DMS153 (cell line): Measurements from ENCODE around the gene DNAAF5.

Experiments
- DNase-seq: peaks from one replicate; lab custom pipeline; 2025; lab: John Stamatoyannopoulos, UW

DNAAF5 gene

GRCh38 chr7:707296-708000 is 19.1 kb upstream of the DNAAF5 start:
- no peak for DNase-seq

GRCh38 chr7:710161-710560 is 16.3 kb upstream of the DNAAF5 start:
- no peak for DNase-seq

- no peak for DNase-seq
These were observed 15.2 kb upstream of the DNAAF5 start for GRCh38 chr7:711093-711921.

- DNase-seq: no peak
These were observed 14.5 kb upstream of the DNAAF5 start for GRCh38 chr7:711922-712380.

- no peak for DNase-seq
These were observed 13.9 kb upstream of the DNAAF5 start for GRCh38 chr7:712381-713138.

- no peak for DNase-seq
These were observed 13.4 kb upstream of the DNAAF5 start for GRCh38 chr7:713139-713457.

GRCh38 chr7:713488-714230 is 12.8 kb upstream of the DNAAF5 start:
- DNase-seq: no peak

- DNase-seq: no peak
These were observed 12.2 kb upstream of the DNAAF5 start for GRCh38 chr7:714251-714671.

GRCh38 chr7:716222-716621 is 10.3 kb upstream of the DNAAF5 start:
- DNase-seq: no peak

- DNase-seq: no peak
These were observed 9.9 kb upstream of the DNAAF5 start for GRCh38 chr7:716636-717035.

GRCh38 chr7:721619-722248 is 4.8 kb upstream of the DNAAF5 start:
- DNase-seq: no peak

GRCh38 chr7:723541-723940 is 3.0 kb upstream of the DNAAF5 start:
- DNase-seq: no peak

- no peak for DNase-seq
These were observed 2.2 kb upstream of the DNAAF5 start for GRCh38 chr7:724298-724697.

- DNase-seq: no peak
These were observed 1.1 kb upstream of the DNAAF5 start for GRCh38 chr7:725223-726005.

- no peak for DNase-seq
These were observed 280 bp downstream of the DNAAF5 start for GRCh38 chr7:726854-727103.

GRCh38 chr7:727104-727805 is 756 bp downstream of the DNAAF5 start, which contains the start of gene PRKAR1B:
Gene PRKAR1B (minus strand): TSS chr7:727281. CDS start chr7:711505, 15,776 bp downstream.
- DNase-seq: no peak

GRCh38 chr7:727806-728460 is 1.4 kb downstream of the DNAAF5 start:
- DNase-seq: no peak

- DNase-seq: no peak
These were observed 2.1 kb downstream of the DNAAF5 start for GRCh38 chr7:728602-729001.

GRCh38 chr7:729140-730000 is 2.9 kb downstream of the DNAAF5 start:
- DNase-seq: no peak
